K562 (cell line): ENCODE measurements around the gene GJA4. TPM values are rescaled to one million over a fixed set of nuclear protein-coding genes. Genes with fewer than 3 reads are reported as not detected.

Experiments used
- ATAC-seq: fragments of 200-7000 bp; cut with Tn5 transposase; 3 replicates; pipeline ENCODE4 v1.9.1; 2020; ENCODE audit warnings: moderate library complexity
- BruUV-seq: library from RNA; stranded (reverse); fragments of 400-500 nt; replicated peaks from 2 replicates; lab custom pipeline; 2021; lab: Mats Ljungman, UMichigan
- CTCF ChIA-PET: fragments of 300-600 bp; formaldehyde crosslinking; extraction: SDS; loops from one replicate; lab custom pipeline; 2021; ENCODE audit warnings: low intra/inter-chr PET ratio; lab: Yijun Ruan, JAX
- POLR2A ChIA-PET: fragments of 300-600, 350-650 bp; sonication (Branson Sonifier 250); formaldehyde crosslinking; extraction: SDS; loops from one replicate; lab custom pipeline; 2021; ENCODE audit warnings: antibody characterized with exemption, inconsistent platforms; lab: Yijun Ruan, JAX
- DNase-seq, 4 experiments: peaks; one replicate each; pipeline versions ENCODE4 v3.0.0 to v3.0.0-alpha.2; 2011 to 2018; ENCODE audit warnings: low spot score in 3 of 4, mixed read lengths in 3 of 4; ENCODE audit errors: extremely low read depth in 1 of 4
- FAIRE-seq: peaks from 2 replicates; lab custom pipeline; 2011; peaks lifted over from hg19 to GRCh38; lab: Jason Lieb, UNC
- H2AFZ ChIP-seq: 2 replicates; pipeline ENCODE4 v1.6.0; 2011; ENCODE audit warnings: low read depth, low read length, control low read depth, inconsistent platforms
- H3K27ac ChIP-seq: fragments of 200-600 bp; 3 replicates; pipeline ENCODE4 v1.8.0; 2011; ENCODE audit warnings: low read depth, mild to moderate bottlenecking, control low read depth, inconsistent platforms, low read length, moderate library complexity, mixed read lengths; ENCODE audit errors: extremely low read depth
- H3K27me3 ChIP-seq, 2 experiments: fragments of 300-600 bp in 1 of 2; 2 replicates in 1 of 2; 3 replicates in 1 of 2; pipeline versions ENCODE4 v1.6.0 to v1.8.0; 2011; ENCODE audit warnings: inconsistent platforms in 2 of 2, low read length in 2 of 2, mild to moderate bottlenecking in 1 of 2, mixed read lengths in 1 of 2, moderate library complexity in 1 of 2; ENCODE audit not compliant: control insufficient read depth in 2 of 2, insufficient read depth in 2 of 2
- H3K36me3 ChIP-seq: fragments of 300-600 bp; 3 replicates; pipeline ENCODE4 v1.8.0; 2011; ENCODE audit warnings: mild to moderate bottlenecking, low read length, inconsistent platforms; ENCODE audit not compliant: control insufficient read depth, insufficient read depth
- H3K4me1 ChIP-seq, 2 experiments: fragments of 200-600 bp in 1 of 2; replicated peaks in 1 of 2; 2 replicates in 1 of 2; 3 replicates in 1 of 2; pipeline versions ENCODE4 v1.5.1 to v1.8.0; 2011; ENCODE audit warnings: inconsistent platforms in 2 of 2, low read length in 2 of 2, mild to moderate bottlenecking in 1 of 2, mixed read lengths in 1 of 2, moderate library complexity in 1 of 2; ENCODE audit not compliant: control insufficient read depth in 2 of 2, insufficient read depth in 2 of 2
- H3K4me2 ChIP-seq: 2 replicates; pipeline ENCODE4 v1.6.1; 2011; ENCODE audit warnings: low read length, control low read depth, inconsistent platforms, mixed read lengths; ENCODE audit not compliant: insufficient read depth
- H3K4me3 ChIP-seq: fragments of 200-600 bp; sonication (generic), shearing (Covaris generic); 2 replicates; pipeline ENCODE4 v1.5.1; 2016; ENCODE audit warnings: control low read depth, inconsistent platforms
- H3K79me2 ChIP-seq: fragments of 200-600 bp; 3 replicates; pipeline ENCODE4 v1.8.0; 2011; ENCODE audit warnings: low read length, inconsistent platforms; ENCODE audit not compliant: control insufficient read depth, insufficient read depth
- H3K9ac ChIP-seq, 2 experiments: 2 replicates each; pipeline versions ENCODE4 v1.6.0 to v1.6.1; 2011; ENCODE audit warnings: low read depth in 2 of 2, low read length in 2 of 2, control low read depth in 1 of 2, inconsistent platforms in 1 of 2, mild to moderate bottlenecking in 1 of 2, mixed read lengths in 1 of 2; ENCODE audit not compliant: insufficient read depth in 1 of 2
- H3K9me1 ChIP-seq: one replicate; pipeline ENCODE4 v1.6.0; 2011; ENCODE audit warnings: inconsistent platforms, mild to moderate bottlenecking, low read length, moderate library complexity; ENCODE audit not compliant: control insufficient read depth, insufficient read depth
- H3K9me3 ChIP-seq: replicated peaks from 2 replicates; pipeline ENCODE4 v1.5.1; 2011; ENCODE audit warnings: low read depth, low read length, inconsistent platforms; ENCODE audit not compliant: control insufficient read depth, insufficient read depth
- H4K20me1 ChIP-seq: replicated peaks from 2 replicates; pipeline ENCODE4 v1.6.1; 2011; ENCODE audit warnings: low read length, inconsistent platforms, mixed read lengths; ENCODE audit not compliant: control insufficient read depth, insufficient read depth
- CBFA2T2 ChIP-seq: fragments of 450-650 bp; conservative IDR thresholded peaks from 2 replicates; pipeline ENCODE4 v1.6.1; 2017; ENCODE audit warnings: mild to moderate bottlenecking
- KLF10 ChIP-seq: fragments of 250-450 bp; sonication (Bioruptor Pico); IDR thresholded peaks from 2 replicates; pipeline ENCODE4 v1.6.1; 2021; ENCODE audit warnings: matching md5 sums
- MYBL2 ChIP-seq, 2 experiments: fragments of 450-650 bp in 1 of 2; sonication (generic) in 1 of 2; formaldehyde crosslinking in 1 of 2; IDR thresholded peaks; 2 replicates each; pipeline versions ENCODE4 v1.6.1 to v1.8.1; 2017 to 2022; ENCODE audit warnings: borderline replicate concordance in 1 of 2, inconsistent platforms in 1 of 2, low read depth in 1 of 2, mild to moderate bottlenecking in 1 of 2, missing genetic modification reagents in 1 of 2, moderate library complexity in 1 of 2
- SRSF7 ChIP-seq: fragments of 200-400 bp; formaldehyde crosslinking; optimal IDR thresholded peaks from 2 replicates; pipeline ENCODE3; 2017; ENCODE audit warnings: mild to moderate bottlenecking, low read depth, low read length
- SRSF9 ChIP-seq: fragments of 200-400 bp; formaldehyde crosslinking; IDR thresholded peaks from 2 replicates; pipeline ENCODE4 v1.6.1; 2017; ENCODE audit warnings: low read depth, low read length, borderline replicate concordance
- ZFP1 ChIP-seq: fragments of 450-650 bp; formaldehyde crosslinking; IDR thresholded peaks from 2 replicates; pipeline ENCODE4 v1.4.0; 2020; ENCODE audit warnings: mild to moderate bottlenecking, mixed read lengths
- WGBS: fragments of 100-300 bp; shearing (Covaris generic); methylation state at CpG from one replicate; pipeline ENCODE4 v1.1.6; 2016; ENCODE audit warnings: low coverage, mixed read lengths; ENCODE audit not compliant: insufficient coverage; ENCODE audit errors: missing lambda C conversion rate; 5-methylcytosine and 5-hydroxymethylcytosine counted together
- in situ Hi-C: fragments of 300-500 bp; cut with MboI; formaldehyde crosslinking; loops from 4 replicates; pipeline ENCODE4 v1.15.0; 2018; ENCODE audit warnings: inconsistent platforms, mixed read lengths
- intact Hi-C: fragments of 100-400 bp; cut with micrococcal nuclease; formaldehyde crosslinking; loops from 2 replicates; pipeline ENCODE4 v1.14.2; 2022
- polyA plus RNA-seq, 8 experiments: library from polyadenylated mRNA; depleted of rRNA in 4 of 8; stranded (reverse) in 5 of 8; unstranded in 3 of 8; fragments of >200 nt; fragmentation: Nextera tagmentation in 2 of 8; fragmentation: Illumina TruSeq in 1 of 8; extraction: Ambion mirVana in 2 of 8; extraction: Trizol in 1 of 8; gene quantifications; 2 replicates each; pipeline versions ENCODE4 v1.2.1 to v1.2.3, GENCODE V29; 2011 to 2014; ENCODE audit warnings: inconsistent platforms in 1 of 8, missing spikeins in 1 of 8
- total RNA-seq, 7 experiments: library from RNA; depleted of rRNA in 6 of 7; stranded (reverse); fragments of >200 nt in 6 of 7; fragmentation: Illumina TruSeq in 2 of 7; extraction: Trizol in 2 of 7; gene quantifications; 2 replicates each; pipeline versions ENCODE4 v1.2.1 to v1.2.3, GENCODE V29; 2011 to 2021; ENCODE audit warnings: low replicate concordance in 1 of 7
- TF ChIP-seq, protein P1 (sequence below): IDR thresholded peaks from 2 replicates; pipeline ENCODE4 v1.6.1; 2014; ENCODE audit warnings: antibody characterized with exemption
- TF ChIP-seq, protein P2 (sequence below): fragments of 450-650 bp; IDR thresholded peaks from one replicate; pipeline ENCODE4 v1.6.1; 2018; ENCODE audit warnings: mild to moderate bottlenecking, moderate library complexity; ENCODE audit not compliant: partially characterized antibody

GJA4 gene
- total and polyA plus RNA-seq, 9 of the 15 experiments (the other 6 are each of a cell fraction or from before 2014, with no cell fraction given) = 0.16 to 0.24 TPM; not detected in 7

DNA sequence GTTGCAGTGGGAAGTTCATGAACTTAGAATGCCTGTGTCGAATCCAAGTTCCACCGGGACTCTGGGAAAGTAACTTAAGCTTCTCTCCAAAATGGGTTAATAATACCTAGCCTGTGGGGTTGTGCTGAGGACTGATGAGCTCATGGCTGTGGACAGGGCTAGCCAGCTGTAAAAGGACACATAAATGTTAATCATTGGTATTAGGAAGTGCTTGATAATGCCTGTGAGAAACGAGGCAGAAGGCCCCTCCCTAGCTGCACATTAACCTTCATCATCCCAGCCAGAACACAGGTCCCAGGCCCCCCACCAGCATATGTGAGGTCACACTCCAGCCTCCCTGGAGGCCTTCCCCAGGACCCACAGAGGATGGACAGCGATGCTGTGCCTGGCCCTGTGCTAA lies 34.0 kb upstream of the GJA4 start:
- FAIRE-seq = no peak
- Histone ChIP-seq H3K4me1 (peaks cover 0 to 4% of the 10 kb centered on the region in 2 experiments; a peak in 1 of 5 replicates), H2AFZ (no peak overlapping the region)
- TF ChIP-seq CBFA2T2 (no peak), SRSF7 (no peak), SRSF9 (no peak), KLF10 (no peak), ZFP1 (CRISPR knock-in tag) (no peak), MYBL2 (IDR thresholded peaks at IDR 0.05; ENCODE audit: low read depth) (no peak), MYBL2 (CRISPR knock-in tag; IDR thresholded peaks at IDR 0.05; ENCODE audit: borderline replicate concordance) (no peak)
- TF ChIP-seq, protein P1, sequence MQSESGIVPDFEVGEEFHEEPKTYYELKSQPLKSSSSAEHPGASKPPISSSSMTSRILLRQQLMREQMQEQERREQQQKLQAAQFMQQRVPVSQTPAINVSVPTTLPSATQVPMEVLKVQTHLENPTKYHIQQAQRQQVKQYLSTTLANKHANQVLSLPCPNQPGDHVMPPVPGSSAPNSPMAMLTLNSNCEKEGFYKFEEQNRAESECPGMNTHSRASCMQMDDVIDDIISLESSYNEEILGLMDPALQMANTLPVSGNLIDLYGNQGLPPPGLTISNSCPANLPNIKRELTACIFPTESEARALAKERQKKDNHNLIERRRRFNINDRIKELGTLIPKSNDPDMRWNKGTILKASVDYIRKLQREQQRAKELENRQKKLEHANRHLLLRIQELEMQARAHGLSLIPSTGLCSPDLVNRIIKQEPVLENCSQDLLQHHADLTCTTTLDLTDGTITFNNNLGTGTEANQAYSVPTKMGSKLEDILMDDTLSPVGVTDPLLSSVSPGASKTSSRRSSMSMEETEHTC = no peak
- TF ChIP-seq, protein P2, sequence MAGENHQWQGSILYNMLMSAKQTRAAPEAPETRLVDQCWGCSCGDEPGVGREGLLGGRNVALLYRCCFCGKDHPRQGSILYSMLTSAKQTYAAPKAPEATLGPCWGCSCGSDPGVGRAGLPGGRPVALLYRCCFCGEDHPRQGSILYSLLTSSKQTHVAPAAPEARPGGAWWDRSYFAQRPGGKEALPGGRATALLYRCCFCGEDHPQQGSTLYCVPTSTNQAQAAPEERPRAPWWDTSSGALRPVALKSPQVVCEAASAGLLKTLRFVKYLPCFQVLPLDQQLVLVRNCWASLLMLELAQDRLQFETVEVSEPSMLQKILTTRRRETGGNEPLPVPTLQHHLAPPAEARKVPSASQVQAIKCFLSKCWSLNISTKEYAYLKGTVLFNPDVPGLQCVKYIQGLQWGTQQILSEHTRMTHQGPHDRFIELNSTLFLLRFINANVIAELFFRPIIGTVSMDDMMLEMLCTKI = no peak
- TF ChIP-seq, all 486 proteins: peak for 0
- 0% methylated on average over 4 of the region's 4 CpGs for WGBS
- Histone ChIP-seq H3K9me3 (no peaks in the 10 kb centered on the region), H3K4me2 (no peak overlapping the region), H3K27ac (no peak overlapping the region), H4K20me1 (peaks cover 5% of the 10 kb centered on the region), H3K27me3 (peaks cover 39 to 76% of the 10 kb centered on the region in 2 experiments; a peak in 4 of 5 replicates), H3K79me2 (no peaks in the 10 kb centered on the region), H3K4me3 (no peak overlapping the region), H3K9ac (no peak overlapping the region), H3K36me3 (no peaks in the 10 kb centered on the region), H3K9me1 (no peaks in the 10 kb centered on the region)
- intact Hi-C loops = no loop called here
- DNase-seq (no peak), ATAC-seq (no peak)
- BruUV-seq = no TSS peak
- in situ Hi-C loops = no loop called here
- POLR2A ChIA-PET = interaction anchor here (1.1 kb wide), 1 partner anchor 9 kb away, joined by 4 read pairs; no protein-coding TSS in a partner anchor
- CTCF ChIA-PET = no interaction called here
